ENCODE measurements around the gene SUPT16H.
"Not testable (repeated sequence)": the region's sequence is repeated elsewhere in the genome, so short reads cannot be mapped to it uniquely, and the experiment has no call there.

SUPT16H gene

DNA sequence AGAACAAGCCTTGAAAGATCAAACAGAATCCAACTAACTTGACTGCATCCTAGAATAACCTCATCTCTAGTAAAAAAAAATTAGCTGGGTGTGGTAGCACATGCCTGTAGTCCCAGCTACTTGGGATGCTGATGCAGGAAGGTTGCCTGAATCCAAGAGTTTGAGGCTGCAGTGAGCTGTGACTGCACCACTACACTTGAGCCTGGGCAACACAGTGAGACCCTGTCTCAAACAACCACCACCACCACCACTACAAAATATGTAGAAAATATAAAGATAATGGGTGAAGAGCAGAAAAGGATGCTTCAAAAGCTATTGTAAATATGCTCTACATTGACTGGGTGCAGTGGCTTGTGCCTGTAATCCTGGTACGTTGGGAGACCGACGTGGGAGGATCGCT is 27.3 kb downstream of the SUPT16H start:
- DNase-seq, result no peak

DNA sequence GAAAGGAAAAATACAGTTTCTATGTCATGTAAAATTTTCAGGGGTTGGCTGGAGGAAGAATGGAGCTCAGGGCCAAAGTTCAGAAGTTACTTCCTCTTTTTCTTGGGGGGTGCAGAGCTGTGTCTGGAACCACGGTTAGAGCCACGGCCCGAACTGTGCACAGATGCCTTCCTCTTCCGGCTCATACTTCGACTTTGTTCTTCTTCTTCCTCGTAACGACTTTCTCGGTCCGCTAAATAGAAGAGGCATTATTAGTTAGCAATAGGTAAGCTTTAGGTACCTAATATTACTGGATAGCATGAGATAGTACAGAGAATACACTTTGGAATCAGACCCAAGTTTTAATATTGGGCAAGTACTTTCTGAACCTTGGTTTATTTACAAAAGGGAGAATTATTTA is 31.2 kb downstream of the SUPT16H start:
- no peak for DNase-seq

DNA sequence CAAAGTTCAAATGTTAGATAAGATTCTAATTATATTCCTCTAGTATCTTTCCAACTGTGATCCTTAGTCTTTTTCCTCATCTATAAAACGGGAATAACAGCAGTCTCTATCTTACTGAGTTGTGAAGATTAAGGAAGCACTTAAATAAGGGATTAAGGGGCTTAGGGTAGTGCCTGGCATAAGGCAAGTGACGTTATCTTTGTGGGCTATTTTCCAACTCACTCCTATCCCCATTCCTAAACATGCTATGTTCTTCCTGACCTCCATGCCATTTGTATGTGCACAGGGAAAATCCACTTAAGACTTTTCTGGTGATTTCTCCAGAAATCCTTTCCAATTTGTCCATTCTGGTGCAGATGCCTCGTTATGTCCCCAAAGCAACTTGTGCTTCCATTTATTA is 33.3 kb downstream of the SUPT16H start:
- no peak for DNase-seq

DNA sequence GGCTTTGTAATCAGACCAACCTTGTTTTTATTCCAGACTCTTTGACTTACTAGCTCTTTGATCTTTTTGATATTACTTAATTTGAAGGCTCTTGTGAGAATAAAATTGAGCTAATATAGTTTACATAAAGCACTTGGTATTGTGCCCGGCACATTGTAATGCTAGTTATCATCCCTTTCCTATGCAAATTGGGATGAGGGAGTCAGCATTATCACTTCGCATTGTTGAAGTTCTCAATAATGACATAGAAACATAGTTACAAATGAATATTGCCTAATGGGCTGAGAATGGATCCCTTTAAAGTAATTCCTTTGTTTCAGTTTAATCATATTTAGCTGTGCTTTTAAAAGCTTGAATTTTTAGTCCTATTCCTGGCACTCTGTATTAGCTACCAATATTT is 36.6 kb downstream of the SUPT16H start:
- DNase-seq, result no peak

DNA sequence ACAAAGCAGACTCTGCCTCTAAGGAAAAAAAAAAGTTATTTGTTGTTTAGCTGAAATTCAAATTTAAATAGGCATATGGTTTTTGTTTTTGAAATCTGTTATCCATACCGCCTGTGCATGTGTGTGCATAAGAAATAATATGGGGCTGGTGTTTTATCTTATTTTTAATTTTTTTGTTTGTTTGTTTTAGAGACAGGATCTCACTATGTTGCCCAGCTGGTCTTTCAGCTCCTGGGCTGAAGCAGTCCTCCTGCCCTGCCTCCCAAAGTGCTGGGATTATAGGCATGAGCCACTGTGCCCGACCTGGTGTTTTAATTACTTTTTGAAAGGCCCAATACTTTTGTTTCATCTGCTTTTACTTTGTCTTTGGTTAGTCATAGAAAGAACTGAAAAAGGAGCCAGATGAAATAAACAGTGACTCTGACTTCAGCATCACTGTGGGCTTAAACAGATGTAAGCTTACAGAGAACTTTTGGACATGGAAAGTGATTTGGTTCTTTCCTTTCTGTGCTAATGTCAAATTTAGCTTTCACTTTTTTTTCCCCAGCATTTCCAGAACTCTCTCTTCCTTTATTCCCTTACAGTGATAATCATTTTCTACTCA is 37.2 kb downstream of the SUPT16H start:
- DNase-seq, result no peak

DNA sequence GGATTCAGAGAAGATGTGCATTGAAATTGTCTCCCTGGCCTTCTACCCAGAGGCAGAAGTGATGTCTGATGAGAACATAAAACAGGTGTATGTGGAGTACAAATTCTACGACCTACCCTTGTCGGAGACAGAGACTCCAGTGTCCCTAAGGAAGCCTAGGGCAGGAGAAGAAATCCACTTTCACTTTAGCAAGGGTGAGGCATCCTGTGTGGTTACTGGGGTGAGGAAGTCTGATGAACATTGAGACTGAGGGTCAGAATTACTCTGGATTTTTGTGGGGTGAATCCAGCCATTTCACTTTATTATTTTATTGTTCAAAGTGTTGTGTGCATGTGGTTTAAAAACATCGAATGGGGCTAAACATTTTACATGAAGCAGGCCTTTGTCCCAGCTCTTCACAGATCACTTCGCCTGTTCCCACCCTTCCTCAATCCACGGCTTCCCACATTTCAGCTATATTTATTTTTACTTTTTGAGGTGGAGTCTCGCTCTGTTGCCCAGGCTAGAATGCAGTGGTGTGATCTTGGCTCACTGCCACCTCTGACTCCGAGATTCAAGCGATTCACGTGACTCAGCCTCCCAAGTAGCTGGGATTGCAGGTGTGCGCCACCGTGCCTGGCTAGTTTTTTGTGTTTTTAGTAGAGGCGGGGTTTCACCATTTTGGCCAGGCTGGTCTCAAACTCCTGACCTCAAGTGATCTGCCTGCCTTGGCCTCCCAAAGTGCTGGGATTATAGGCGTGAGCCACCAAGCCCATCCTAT is 40.6 kb downstream of the SUPT16H start:
- no peak for DNase-seq

DNA sequence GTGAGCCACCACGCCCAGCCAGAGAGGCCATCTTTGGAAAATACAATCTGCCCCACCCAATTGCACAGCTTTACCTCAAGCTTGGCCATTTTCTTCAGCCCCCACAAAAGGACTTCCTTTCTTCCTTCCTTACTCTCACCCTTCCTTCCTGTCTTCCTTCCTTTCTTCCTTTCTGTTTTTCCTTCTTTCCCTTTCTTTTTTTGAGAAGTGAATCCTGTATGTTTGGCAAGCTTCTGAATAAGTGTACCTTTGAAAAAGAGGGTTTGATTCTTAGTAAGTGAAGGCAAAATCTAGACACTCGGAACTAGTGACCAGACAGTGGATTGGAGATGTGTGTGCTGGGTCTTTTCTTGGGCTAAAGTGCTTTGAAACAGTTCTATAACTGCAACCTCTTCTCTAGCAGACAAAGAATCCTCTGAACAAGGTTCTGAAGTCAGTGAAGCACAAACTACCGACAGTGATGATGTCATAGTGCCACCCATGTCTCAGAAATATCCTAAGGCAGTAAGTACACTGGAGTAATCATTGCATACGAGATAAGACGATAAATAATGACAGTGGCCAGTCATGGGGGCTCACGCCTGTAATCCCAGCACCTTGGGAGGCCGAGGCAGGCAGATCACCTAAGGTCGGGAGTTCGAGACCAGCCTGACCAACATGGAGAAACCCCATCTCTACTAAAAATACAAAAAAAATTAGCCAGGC is 49.5 kb downstream of the SUPT16H start:
- no peak for DNase-seq

DNA sequence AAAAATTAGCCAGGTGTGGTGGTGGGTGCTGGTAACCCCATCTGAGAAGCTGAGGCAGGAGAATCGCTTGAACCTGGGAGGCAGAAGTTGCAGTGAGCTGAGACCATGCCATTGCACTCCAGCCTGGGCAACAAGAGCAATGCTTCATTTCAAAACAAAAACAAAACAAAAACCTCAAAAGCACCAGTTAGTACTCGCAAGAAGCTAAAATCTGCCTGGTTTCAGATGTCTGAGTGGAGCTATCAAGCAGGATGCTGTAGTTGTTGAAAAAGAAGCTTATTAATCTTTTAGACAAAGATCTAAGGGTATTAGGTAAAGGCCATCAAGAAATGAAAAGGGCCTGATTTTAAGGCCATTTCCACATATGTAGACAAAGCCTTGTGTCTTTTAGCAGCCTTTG is 50.9 kb downstream of the SUPT16H start:
- DNase-seq, result no peak

DNA sequence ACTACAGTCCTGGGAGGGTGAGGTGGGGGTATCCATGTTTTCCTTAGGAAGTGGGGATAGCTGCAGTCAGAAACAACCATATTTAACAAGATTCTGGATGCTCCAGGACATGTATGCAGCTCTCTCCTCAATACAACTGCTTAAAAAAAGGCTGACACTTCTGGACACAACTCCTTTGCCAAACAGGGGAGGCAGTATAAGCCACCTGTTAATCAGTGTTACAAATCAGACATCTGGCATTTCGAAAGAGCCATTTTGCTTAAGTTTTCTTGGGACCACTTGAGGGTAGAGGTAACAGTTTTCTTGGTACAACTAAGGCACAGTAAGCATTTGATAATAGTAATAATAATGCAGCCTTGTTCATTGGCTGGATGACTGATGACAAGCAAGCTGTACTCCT is 56.8 kb downstream of the SUPT16H start:
- DNase-seq, result no peak

DNA sequence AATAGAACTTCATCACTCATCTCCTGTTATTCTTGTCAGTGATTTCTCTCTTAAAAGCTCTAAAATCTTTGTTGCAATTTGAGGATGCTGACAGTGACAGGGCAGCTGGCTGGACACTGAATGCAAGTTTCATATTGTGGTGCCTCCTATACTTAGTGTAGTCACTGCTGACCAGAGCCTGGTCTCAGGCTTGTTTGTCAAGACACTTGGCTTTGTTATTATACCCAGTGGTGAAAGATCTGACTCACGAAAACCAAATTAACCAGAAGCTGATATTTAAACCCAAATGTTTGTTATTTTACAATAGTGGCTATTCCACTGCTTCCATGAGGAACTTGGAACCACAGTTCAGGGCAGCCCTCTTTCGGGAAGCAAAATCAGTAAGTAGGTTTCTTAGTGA is 61.1 kb downstream of the SUPT16H start:
- DNase-seq, result no peak

DNA sequence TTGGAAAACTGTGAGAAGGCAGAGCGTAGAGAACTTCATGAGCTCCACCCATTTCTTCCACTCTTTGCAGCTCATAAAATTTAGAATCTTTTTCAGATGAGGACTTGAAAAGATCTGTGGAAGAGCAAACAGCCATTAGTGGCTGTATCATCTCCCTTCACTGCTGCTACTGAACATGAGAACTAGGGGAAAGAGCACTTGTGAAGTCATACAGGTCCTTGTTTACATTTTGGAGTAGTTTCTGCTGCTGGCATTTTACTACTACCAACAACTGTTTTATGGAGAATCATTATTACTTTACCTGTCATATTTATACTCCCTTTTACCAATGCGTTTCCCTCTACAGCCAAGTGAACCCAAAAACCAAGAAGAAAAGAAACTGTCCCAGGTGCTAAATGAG is 62.9 kb downstream of the SUPT16H start:
- no peak for DNase-seq

DNA sequence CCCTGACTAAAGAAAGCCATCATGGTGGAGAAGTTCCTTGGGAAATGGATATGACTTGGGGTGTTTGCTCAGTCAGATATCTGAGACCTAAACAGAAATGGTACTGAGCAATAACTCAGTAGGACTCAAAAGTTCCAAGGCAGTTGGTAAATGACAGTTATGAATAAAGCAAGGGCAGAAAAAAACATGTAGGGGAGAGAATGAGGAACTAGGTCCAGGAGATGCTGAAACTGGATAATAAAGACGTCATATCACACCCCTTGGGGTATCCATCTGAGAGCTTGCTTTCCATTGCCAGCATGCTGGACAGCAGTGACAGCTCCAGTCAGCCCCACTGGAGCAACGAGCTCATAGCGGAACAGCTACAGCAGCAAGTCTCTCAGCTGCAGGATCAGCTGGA is 66.4 kb downstream of the SUPT16H start:
- DNase-seq, result no peak

DNA sequence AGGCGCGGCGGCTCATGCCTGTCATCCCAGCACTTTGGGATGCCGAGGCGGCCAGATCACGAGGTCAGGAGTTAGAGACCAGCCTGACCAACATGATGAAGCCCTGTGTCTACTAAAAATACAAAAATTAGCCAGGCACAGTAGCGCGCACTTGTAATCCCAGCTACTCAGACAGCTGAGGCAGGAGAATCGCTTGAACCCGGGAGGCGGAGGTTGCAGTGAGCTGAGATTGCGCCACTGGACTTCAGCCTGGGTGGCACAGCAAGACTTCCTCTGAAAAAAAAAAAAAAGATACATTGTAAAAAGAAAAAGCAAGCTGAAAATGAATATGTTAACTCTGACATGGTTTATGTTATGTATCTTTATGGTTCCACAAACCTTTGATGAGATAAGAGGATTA is 70.3 kb downstream of the SUPT16H start:
- DNase-seq, result no peak

DNA sequence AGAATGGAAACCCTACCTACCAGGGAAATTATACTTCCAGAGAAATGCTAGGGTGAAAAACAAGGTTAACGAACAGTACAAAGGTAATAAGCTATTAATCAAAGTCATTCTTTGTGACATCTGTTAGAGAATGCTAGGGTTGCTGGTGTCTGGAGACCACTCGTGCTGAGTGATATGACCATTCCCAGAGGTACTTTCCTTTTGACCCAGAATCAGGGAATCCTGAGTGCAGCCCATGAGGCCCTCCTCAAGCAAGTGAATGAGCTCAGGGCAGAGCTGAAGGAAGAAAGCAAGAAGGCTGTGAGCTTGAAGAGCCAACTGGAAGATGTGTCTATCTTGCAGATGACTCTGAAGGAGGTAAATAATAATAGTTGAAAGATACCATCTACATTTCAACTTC is 72.2 kb downstream of the SUPT16H start:
- no peak for DNase-seq

DNA sequence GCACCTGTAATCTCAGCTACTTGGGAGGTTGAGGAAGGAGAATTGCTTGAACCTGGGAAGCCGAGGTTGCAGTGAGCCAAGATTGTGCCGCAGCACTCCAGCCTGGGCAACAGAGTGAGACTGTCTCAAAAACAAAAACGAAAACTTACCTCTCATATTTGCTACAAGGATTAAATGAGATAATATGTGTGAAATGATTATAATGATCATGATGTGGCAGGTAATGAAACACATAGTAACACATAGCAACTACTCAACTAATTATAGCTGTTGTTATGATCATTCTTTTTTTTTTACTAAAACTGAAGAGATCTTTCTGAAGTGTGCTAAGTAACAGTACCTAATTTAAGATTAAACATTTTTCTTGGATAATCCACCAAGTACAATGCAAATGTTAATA is 73.9 kb downstream of the SUPT16H start:
- no peak for DNase-seq

DNA sequence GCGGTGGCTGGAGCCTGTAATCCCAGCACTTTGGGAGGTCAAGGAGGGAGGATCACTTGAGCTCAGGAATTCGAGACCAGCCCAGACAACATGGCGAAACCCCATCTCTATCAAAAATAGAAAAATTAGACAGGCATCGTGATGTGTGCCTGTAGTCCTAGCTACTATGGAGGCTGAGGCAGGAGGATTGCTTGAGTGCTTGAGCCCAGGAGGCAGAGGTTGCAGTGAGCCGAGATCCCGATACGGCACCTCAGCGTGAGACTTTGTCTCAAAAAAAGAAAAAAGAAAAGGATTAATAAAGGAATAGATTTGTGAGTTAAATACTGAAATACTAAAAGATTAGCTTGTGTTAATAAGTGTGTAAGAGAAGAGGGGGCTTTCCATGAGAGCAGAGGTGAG is 74.6 kb downstream of the SUPT16H start:
- DNase-seq, result no peak

DNA sequence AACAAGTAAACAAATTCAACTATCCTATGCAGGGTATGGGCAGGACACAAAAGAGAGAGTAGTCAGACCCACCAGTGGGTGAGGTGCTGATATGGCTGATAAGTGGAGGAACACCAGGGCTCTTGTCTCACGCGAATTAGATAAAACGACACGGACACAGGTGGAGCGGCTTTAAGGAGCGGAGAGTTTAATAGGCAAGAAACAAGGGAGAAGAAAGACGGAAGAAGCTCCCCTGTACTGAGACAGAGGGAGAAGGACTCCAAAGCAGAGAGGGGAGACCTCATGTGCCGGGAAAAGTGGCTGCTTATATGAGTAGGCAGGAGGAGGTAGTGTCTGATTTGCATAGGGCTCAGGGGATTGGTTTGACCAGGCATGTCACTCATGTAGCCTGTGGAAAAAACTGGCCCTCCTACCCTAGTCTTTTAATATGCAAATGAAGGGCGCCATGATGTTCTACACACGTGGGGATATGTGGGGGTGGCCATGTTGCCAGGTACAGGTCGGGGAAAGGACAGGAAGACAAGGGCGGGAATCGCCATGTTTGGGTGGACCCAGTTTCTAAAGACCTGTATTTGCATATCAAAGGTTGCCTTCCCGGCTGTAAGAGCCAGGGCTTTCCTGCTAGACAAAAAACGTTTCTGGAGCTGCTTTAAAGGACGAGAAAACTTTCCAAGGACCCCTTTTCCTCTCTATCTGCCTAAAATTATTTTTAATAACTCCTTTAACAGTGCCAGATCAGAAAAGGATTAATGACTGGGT is 75.2 kb downstream of the SUPT16H start:
- no peak for DNase-seq

DNA sequence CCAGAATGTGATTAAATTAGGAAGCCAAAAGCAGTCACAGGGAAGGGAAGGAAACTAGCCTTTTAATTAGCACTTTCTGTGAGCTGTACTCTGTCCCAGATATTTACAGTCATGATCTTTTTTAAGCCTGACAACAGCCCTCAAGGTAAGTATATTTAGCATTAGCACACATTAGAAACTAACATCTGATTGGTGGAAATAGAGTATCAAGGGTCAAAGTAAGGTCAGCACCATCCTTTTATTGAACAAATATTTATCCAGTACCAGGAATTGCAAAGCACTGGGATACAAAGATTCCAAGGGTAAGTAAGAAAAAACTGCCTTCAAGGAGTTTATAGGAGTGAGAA is 75.7 kb downstream of the SUPT16H start:
- no peak for DNase-seq

DNA sequence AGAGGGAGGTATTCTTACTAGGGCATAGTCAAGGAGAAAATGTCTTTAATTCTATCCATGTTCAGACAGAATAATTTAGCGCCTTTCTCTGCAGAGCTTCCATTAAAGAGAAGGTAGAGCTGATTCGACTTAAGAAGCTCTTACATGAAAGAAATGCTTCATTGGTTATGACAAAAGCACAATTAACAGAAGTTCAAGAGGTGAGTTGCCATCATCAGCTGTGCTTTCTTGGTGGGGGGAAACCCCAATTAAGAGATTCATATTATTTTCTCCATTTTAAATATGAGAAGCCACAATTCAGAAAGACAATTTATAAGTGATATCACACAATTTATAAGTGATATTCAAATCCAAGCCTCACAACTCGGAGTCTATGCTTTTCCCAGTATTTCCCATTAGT is 76.2 kb downstream of the SUPT16H start:
- DNase-seq, result no peak

DNA sequence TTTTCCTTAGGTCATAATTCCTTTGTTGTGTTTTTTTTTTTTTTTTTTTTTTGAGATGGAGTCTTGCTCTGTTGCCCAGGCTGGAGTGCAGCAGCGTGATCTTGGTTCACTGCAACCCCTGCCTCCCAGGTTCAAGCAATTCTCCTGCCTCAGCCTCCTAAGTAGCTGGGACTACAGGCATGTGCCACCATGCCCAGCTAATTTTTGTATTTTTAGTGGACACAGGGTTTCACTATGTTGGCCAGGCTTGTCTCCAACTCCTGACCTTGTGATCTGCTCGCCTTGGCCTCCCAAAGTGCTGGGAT is 81.0 kb downstream of the SUPT16H start:
- DNase-seq, result not testable (repeated sequence)

DNA sequence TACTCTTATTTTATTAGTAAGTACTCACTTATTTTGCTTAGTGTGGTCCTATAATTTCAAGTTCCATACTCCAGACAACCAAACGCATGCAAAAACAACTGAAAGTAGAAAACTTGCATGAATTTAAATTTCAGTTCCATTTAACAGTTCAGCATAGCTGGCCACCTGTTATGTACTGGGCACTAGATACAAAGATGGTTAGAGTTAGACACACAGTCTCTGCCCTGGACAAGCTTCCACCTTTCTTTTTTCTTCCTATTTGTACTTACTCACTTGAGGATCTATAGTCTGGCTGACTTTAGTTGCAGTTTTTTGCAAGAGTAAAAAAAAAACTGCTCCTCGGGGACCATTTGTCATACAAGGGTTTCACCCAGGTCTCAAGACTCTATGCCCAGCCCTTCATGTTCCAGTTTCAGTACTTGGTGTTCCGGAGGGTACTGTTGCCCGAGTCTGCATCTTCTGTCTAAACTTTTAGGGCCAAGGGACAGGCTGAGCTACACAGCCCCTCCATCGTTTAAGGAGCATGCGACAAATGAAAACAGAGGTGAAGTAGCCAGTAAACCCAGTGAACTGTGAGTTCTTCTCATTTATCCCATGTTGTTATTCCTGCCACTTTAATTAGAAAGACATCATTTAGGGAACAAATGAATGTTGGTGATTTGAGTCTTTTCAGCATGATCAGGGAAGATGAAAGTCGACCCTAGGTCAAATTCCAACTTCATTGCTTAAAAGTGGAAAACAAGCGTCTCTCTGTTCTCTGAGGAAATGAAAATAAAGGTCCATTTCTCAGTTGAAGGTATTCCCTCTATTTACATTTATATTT is 81.6 kb downstream of the SUPT16H start:
- no peak for DNase-seq

Measured in NCI-H1105 treated with DMSO at 0.1 percent for 48 hours (cell line).